ENCODE measurements around the gene NUP188. TPM values are rescaled to one million over a fixed set of nuclear protein-coding genes. Genes with fewer than 3 reads are reported as not detected.

Gene NUP188
- total RNA-seq, 1 donor from 2014 or later = 16.0 TPM

GRCh38 chr9:129036923-129037766 lies 89.6 kb downstream of the NUP188 start:
- intact Hi-C loops (cut with DNase I) = no loop called here
- DNase-seq (ENCODE audit: missing footprints) = no peak
- ATAC-seq = peak; percentile 0

- intact Hi-C loops (cut with DNase I) = no loop called here
- DNase-seq (ENCODE audit: missing footprints) = no peak
- ATAC-seq = peak; percentile 30
These were observed 90.2 kb downstream of the NUP188 start for GRCh38 chr9:129037767-129038098.

DNA sequence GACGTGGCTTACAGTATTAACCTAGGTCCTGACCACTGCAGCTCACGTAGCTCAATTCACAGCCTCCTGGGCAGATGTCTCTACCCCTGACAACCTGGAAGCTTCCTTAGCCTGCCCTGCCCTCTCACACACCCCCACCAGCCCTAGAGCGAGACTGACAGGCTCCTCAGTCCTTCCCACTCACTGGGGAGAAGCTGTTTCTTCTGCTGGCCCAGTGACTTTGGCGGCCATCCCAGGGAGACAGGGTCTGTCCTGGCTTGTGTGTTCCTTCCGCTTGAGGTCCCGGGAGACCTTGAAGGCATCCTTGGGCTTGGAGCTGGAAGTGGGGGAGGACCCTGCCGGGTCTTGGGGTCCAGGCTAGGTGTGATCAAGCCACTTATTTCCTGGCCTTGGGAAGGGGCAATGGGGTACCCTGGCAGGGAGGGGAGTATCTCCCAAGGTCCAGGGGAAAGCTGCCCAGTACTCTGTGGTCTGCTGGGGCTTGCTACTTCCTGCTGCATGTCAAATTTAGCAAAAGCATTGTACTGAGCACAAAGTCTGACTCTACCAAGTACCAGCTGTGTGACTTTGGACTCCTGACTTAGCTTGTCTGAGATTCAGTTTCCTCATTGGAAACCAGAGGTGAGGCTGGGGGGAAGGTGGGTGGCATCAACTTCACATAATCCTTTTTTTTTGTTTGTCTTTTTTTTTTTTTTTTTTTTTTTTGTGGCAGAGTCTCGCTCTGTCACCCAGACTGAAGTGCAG lies 90.8 kb downstream of the NUP188 start:
- peak; percentile 29 for ATAC-seq
- DNase-seq (ENCODE audit: missing footprints) = peak; percentile 80
- intact Hi-C loops (cut with DNase I) = no loop called here

GRCh38 chr9:129040113-129040643 lies 92.7 kb downstream of the NUP188 start:
- DNase-seq (ENCODE audit: missing footprints) (no peak), ATAC-seq (no peak)
- intact Hi-C loops (cut with DNase I) = no loop called here

- no peak for ATAC-seq
- no peak for DNase-seq (ENCODE audit: missing footprints)
- intact Hi-C loops (cut with DNase I) = no loop called here
These were observed 94.5 kb downstream of the NUP188 start for GRCh38 chr9:129042016-129042415.

- intact Hi-C loops (cut with DNase I) = loop anchor here (1.0 kb wide), 1 partner anchor 17 kb away; no protein-coding TSS in a partner anchor
- ATAC-seq = peak; percentile 89
These were observed 105.1 kb downstream of the NUP188 start for GRCh38 chr9:129052592-129052991.

DNA sequence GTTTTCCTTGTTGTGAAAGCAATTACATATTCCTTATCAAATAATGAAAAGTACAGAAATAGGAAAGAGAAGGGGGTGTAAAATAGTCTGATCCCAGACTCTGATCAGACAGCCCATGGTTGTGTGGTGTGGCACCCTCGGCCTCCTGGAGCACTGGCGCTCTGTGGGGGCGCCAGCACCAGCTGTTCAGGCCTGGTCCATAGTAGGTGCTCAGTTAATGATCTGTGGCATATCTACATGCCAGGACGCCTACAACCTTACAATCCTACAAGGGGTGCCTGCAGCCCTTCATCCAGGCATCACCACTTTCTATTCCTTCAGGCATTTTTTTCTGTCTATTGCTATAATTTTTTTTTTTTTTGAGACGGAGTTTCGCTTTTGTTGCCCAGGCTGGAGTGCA lies 105.5 kb downstream of the NUP188 start:
- ATAC-seq = no peak

More at GRCh38 chr9:129052592-129052991, 105.1 kb downstream of the NUP188 start:
- peak; percentile 87 for DNase-seq (ENCODE audit: missing footprints)

DNA sequence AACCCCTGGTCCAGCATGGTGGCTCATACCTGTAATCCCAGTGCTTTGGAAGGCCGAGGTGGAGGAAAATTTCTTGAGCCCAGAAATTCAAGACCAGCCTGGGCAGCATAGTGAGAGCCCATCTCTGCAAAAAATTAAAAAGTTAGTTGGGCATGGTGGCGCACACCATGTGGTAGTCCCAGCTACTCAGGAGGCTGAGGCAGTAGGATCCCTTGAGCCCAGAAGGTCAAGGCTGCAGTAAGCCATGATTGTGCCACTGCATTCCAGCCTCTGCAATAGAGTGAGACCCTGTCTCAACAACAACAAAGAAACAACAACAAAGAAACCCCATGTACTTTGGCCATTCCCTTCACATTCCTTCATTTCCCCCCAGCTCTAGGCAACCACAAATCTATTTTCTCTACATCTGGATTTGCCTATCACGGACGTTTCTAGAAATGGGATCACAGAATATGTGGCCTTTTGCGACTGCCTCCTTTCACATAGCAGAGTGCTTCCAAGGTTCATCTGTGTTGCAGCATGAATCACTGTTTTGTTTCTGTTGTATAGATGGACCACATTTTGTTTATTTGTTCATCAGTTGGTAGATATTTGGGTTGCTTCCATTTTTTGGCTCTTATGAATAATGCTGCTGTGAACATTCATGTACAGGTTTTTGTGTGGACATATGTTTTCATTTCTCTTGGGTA lies 106.8 kb downstream of the NUP188 start:
- ATAC-seq = no peak
- intact Hi-C loops (cut with DNase I) = no loop called here
- DNase-seq (ENCODE audit: missing footprints) = peak; percentile 5

More for the DNA sequence above, 105.5 kb downstream of the NUP188 start:
- DNase-seq (ENCODE audit: missing footprints) = no peak
- intact Hi-C loops (cut with DNase I) = no loop called here

Other genes starting within 250 kb of the NUP188 start
- 8.5 TPM for gene PKN3, start 245.2 kb upstream of the NUP188 start, total RNA-seq
- 6.4 TPM for gene ZDHHC12, start 223.6 kb upstream of the NUP188 start, total RNA-seq
- gene ZER1, start 175.8 kb upstream of the NUP188 start, total RNA-seq = 51.5 TPM
- 16.6 TPM for gene TBC1D13, start 160.4 kb upstream of the NUP188 start, total RNA-seq
- 84.4 TPM for gene ENDOG, start 129.2 kb upstream of the NUP188 start, total RNA-seq
- 17.4 TPM for gene SPOUT1, start 117.9 kb upstream of the NUP188 start, total RNA-seq
- gene KYAT1, start 65.7 kb upstream of the NUP188 start, total RNA-seq = 11.9 TPM
- gene LRRC8A, start 65.6 kb upstream of the NUP188 start, total RNA-seq = 23.9 TPM
- 30.2 TPM for gene PHYHD1, start 26.7 kb upstream of the NUP188 start, total RNA-seq
- 7.5 TPM for gene DOLK, start 96 bp upstream of the NUP188 start, total RNA-seq
- gene SH3GLB2, start 80.6 kb downstream of the NUP188 start, total RNA-seq = 32.4 TPM
- 38.2 TPM for gene MIGA2, start 88.9 kb downstream of the NUP188 start, total RNA-seq
- 6.8 TPM for gene DOLPP1, start 133.4 kb downstream of the NUP188 start, total RNA-seq
- 85.5 TPM for gene CRAT, start 163.1 kb downstream of the NUP188 start, total RNA-seq
- gene PTPA, start 163.7 kb downstream of the NUP188 start, total RNA-seq = 194 TPM
- 4.6 TPM for gene IER5L, start 230.6 kb downstream of the NUP188 start, total RNA-seq